ENCODE data around the gene ABCA7. TPM values are rescaled to one million over a fixed set of nuclear protein-coding genes. Genes with fewer than 3 reads are reported as not detected.
A peak's percentile ranks its signal among the peaks of the same experiment; 100 is the strongest.

The ABCA7 gene
- total RNA-seq, 4 donors from 2014 or later: 12.6 to 24.4 (median 18.7) TPM

GRCh38 chr19:1008268-1009040 is 31.5 kb upstream of the ABCA7 start:
- no peak for DNase-seq
- H3K4me1 ChIP-seq: peaks cover 0 to 17% (median 0%) of the 10 kb centered on the region in 3 donors
- peak overlapping the region in 3 of 4 donors; percentile 39 to 75 (median 65) for H3K27ac ChIP-seq
- H3K4me3 ChIP-seq: peak overlapping the region in 2 of 4 donors; percentile 2 to 28
- peaks cover 34 to 54% (median 38%) of the 10 kb centered on the region in 3 donors for H3K36me3 ChIP-seq
- TF ChIP-seq, protein P1, sequence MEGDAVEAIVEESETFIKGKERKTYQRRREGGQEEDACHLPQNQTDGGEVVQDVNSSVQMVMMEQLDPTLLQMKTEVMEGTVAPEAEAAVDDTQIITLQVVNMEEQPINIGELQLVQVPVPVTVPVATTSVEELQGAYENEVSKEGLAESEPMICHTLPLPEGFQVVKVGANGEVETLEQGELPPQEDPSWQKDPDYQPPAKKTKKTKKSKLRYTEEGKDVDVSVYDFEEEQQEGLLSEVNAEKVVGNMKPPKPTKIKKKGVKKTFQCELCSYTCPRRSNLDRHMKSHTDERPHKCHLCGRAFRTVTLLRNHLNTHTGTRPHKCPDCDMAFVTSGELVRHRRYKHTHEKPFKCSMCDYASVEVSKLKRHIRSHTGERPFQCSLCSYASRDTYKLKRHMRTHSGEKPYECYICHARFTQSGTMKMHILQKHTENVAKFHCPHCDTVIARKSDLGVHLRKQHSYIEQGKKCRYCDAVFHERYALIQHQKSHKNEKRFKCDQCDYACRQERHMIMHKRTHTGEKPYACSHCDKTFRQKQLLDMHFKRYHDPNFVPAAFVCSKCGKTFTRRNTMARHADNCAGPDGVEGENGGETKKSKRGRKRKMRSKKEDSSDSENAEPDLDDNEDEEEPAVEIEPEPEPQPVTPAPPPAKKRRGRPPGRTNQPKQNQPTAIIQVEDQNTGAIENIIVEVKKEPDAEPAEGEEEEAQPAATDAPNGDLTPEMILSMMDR (IDR thresholded peaks at IDR 0.05): no peak
- no peak for TF ChIP-seq POLR2A (IDR thresholded peaks at IDR 0.05)
- H3K27me3 ChIP-seq: peaks cover 0 to 14% (median 0%) of the 10 kb centered on the region in 4 donors
- no peaks in the 10 kb centered on the region for H3K9me3 ChIP-seq
- 89 to 93% methylated on average over 8 to 18 of the region's 45 CpGs for WGBS, 2 donors
- intact Hi-C loops (cut with DNase I): no loop called here

- 81 to 92% methylated on average over 4 to 7 of the region's 92 CpGs for WGBS, 2 donors
Observed at GRCh38 chr19:1009041-1009980, 30.6 kb upstream of the ABCA7 start.

DNA sequence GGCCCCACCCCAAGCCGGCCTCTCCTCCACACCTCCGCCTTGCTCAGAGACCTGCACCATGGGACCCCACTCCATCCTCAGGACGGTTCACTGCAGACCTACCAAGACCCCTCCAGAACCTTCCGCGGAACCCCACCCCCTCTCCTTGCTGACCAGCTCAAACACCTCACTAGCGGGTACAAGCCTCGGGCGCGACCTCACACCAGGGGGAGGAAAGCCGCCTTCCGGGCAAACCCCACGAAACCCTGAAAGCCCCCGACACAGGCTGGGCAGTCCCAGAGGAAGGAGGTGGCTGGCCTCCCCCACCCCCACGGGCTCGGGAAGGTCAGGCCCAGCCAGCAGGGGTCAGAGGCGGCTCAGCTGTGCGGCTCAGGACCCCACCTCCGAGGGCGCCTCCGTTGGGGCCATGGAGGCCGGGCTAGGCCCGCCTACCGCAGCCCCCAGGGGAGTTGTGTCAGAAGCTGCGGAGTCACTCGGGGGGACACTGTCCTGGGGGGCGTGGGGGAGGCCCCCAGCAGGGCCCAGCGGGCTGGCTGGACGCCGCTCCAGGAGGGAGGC is 29.8 kb upstream of the ABCA7 start:
- no peak for DNase-seq
- Histone ChIP-seq H3K4me3 (no peak overlapping the region), H3K4me1 (peaks cover 5 to 33% (median 5%) of the 10 kb centered on the region in 3 donors), H3K27me3 (peaks cover 0 to under 1% (median 0%) of the 10 kb centered on the region in 4 donors), H3K9me3 (no peaks in the 10 kb centered on the region), H3K36me3 (peaks cover 44 to 70% (median 45%) of the 10 kb centered on the region in 3 donors), H3K27ac (peak overlapping the region in 3 of 4 donors; percentile 49 to 75 (median 65))
- no CpG with 5 or more reads among the region's 29 CpGs for WGBS, 2 donors
- intact Hi-C loops (cut with DNase I): no loop called here
- TF ChIP-seq, protein P1 (IDR thresholded peaks at IDR 0.05): no peak
- TF ChIP-seq POLR2A (IDR thresholded peaks at IDR 0.05): no peak

More at GRCh38 chr19:1009041-1009980, 30.6 kb upstream of the ABCA7 start:
- DNase-seq: no peak
- peak overlapping the region; percentile 39 to 75 (median 57) for H3K27ac ChIP-seq
- intact Hi-C loops (cut with DNase I): no loop called here
- H3K27me3 ChIP-seq: peaks cover 0 to 8% (median 0%) of the 10 kb centered on the region in 4 donors
- peaks cover 0 to 25% (median 0%) of the 10 kb centered on the region in 3 donors for H3K4me1 ChIP-seq
- H3K36me3 ChIP-seq: peaks cover 43 to 62% (median 45%) of the 10 kb centered on the region in 3 donors
- peak overlapping the region in 2 of 4 donors; percentile 2 to 28 for H3K4me3 ChIP-seq
- H3K9me3 ChIP-seq: no peaks in the 10 kb centered on the region
- no peak for TF ChIP-seq POLR2A (IDR thresholded peaks at IDR 0.05)
- TF ChIP-seq, protein P1 (IDR thresholded peaks at IDR 0.05): no peak

- WGBS, 2 donors: 73 to 97% methylated on average over 3 to 4 of the region's 56 CpGs
- no peak for DNase-seq
- peaks cover 44 to 74% (median 45%) of the 10 kb centered on the region in 3 donors for H3K36me3 ChIP-seq
- peak overlapping the region in 1 of 4 donors; percentile 75 for H3K27ac ChIP-seq
- peaks cover 12 to 41% (median 13%) of the 10 kb centered on the region in 3 donors for H3K4me1 ChIP-seq
- TF ChIP-seq, protein P1 (IDR thresholded peaks at IDR 0.05): no peak
- no peak for TF ChIP-seq POLR2A (IDR thresholded peaks at IDR 0.05)
- intact Hi-C loops (cut with DNase I): no loop called here
- no peaks in the 10 kb centered on the region for H3K9me3 ChIP-seq
- H3K4me3 ChIP-seq: no peak overlapping the region
- H3K27me3 ChIP-seq: no peaks in the 10 kb centered on the region
Observed at GRCh38 chr19:1010586-1011510, 29.1 kb upstream of the ABCA7 start.
